Heart left ventricle (tissue), 13 donors: ENCODE data around the gene UBASH3A.

Experiments
- CTCF ChIP-seq, 12 donors: fragments of 200-600 bp; sonication (generic) in 4 of 12; IDR thresholded peaks; one replicate each; pipeline versions ENCODE4 v1.5.0 to v1.8.0; 2018 to 2022; ENCODE audit warnings: antibody characterized with exemption in 12 of 12, mild to moderate bottlenecking in 5 of 12
- POLR2A ChIP-seq, 2 donors: fragments of 450-650 bp; IDR thresholded peaks; one replicate each; pipeline ENCODE4 v1.6.1; 2017; ENCODE audit warnings: antibody characterized with exemption in 2 of 2, mild to moderate bottlenecking in 2 of 2, moderate library complexity in 2 of 2
- donor health status: ischemic (EF 13 %, LVEDD 7.1; RV severe dilation, severe dysfunction).
- donor health status: DM: no; HTN: yes; CAD: no.
- donor health status: DM: no; HTN: no; CAD: no.
- donor health status: ischemic (EF 25% LVEDD 6.9; RV normal size, moderate dysfunction).
- donor health status: ischemic (EF 25% LVEDD 5.7; RV mildly dilated, moderate dysfunction).
- donor health status: ischemic (EF 35%, LVEDD 5.7; RV mildly dilated, moderate dysfunction).
- donor health status: nonischemic (EF 11% LVEDD 7.7; RV severe dilation, severe dysfunction).
- donor health status: DM: yes; HTN: yes; CAD: no.
- donor health status: PGD.
- donor health status: ischemic (EF 29% LVEDD 5.4; RV normal size, mild dysfunction).
- donor health status: nonischemic (EF 23%, LVEDD 6.1; RV moderate dilation, normal function).

GRCh38 chr21:42453986-42454570, 50.4 kb downstream of the UBASH3A start:
- TF ChIP-seq CTCF (IDR thresholded peaks at IDR 0.05) (no peak), POLR2A (IDR thresholded peaks at IDR 0.05) (no peak)
